SH-SY5Y (cell line): Measurements from ENCODE around the gene SCAF11.

Experiments
- GATA2 ChIP-seq: IDR thresholded peaks from 2 replicates; pipeline ENCODE4 v1.6.1; 2011; ENCODE audit warnings: mild to moderate bottlenecking, low read depth, low read length
- GATA3 ChIP-seq: IDR thresholded peaks from 2 replicates; pipeline ENCODE4 v1.6.1; 2011; ENCODE audit warnings: low read depth, mild to moderate bottlenecking, low read length, moderate library complexity

DNA sequence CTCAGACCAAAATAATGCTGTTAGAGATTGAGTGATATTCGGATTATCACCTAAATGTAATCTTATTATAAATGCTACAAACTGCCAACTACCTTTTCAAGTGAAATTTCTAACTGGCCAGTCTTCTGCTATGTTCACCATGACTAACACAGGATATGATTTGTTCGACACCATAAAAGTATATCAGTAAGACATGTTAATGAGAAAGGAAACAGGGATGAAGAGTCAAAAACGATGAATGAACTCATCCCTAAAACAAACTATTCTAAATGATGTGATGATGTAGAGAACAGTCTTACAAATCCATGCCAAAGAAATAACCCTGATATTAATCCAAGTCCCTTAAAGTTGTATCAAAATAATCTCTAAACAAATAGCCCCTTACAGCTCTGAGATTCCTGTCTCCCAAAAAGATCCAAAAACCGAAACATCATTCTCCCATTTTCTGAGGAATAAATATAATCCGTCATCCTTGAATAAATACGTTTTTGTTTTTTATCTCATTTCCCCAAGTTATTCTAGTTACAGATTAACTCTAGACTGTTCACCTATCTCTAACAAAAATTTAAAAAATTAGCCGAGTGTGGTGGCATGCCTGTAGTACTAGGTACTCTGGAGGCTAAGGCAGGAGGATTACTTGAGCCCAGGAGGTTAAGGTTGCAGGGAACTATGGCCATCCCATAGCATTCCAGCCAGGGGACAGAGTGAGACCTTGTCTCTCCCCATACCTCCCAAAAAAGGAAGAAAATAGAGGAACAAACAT is 9.1 kb downstream of the SCAF11 start:
- TF ChIP-seq GATA3 = no peak
- no peak for TF ChIP-seq GATA2
